ENCODE results near the gene C3orf33. TPM values are rescaled to one million over a fixed set of nuclear protein-coding genes. Genes with fewer than 3 reads are reported as not detected.

C3orf33 gene
- polyA plus RNA-seq, 1 experiment: 2.0 TPM

DNA sequence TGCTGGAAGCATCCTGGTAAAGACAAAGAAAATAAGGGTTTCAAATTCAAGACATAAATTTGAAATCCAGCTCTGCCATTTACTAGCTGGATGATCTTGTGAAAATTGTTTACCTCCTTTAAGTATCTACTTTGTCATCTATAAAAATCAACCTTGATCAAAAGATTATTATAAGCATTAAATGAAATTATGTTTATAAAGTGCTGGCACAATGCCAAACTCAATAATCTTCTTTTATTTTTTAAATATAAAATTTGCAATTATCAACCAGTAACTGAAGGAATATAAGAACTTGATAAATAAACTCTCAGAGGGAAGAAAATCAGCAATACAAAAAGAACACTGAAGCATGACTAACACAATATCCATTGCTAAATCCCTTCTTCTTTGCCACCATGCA lies 25.8 kb downstream of the C3orf33 start:
- Histone ChIP-seq H3K4me3 (ENCODE audit: low read depth, low read length) (no peak overlapping the region), H3K27me3 (ENCODE audit: control insufficient read depth, insufficient read depth, low read length) (no peaks in the 10 kb centered on the region), H3K36me3 (ENCODE audit: control insufficient read depth, insufficient read depth, low read length) (no peaks in the 10 kb centered on the region)
- no peak for DNase-seq (ENCODE audit: low read depth)
- ChIA-PET CTCF (interaction anchor here (1.9 kb wide), 1 partner anchor 26 kb away, joined by 4 read pairs; the partner anchor contains the start of gene C3orf33), POLR2A (no interaction called here)
- TF ChIP-seq, protein P1, sequence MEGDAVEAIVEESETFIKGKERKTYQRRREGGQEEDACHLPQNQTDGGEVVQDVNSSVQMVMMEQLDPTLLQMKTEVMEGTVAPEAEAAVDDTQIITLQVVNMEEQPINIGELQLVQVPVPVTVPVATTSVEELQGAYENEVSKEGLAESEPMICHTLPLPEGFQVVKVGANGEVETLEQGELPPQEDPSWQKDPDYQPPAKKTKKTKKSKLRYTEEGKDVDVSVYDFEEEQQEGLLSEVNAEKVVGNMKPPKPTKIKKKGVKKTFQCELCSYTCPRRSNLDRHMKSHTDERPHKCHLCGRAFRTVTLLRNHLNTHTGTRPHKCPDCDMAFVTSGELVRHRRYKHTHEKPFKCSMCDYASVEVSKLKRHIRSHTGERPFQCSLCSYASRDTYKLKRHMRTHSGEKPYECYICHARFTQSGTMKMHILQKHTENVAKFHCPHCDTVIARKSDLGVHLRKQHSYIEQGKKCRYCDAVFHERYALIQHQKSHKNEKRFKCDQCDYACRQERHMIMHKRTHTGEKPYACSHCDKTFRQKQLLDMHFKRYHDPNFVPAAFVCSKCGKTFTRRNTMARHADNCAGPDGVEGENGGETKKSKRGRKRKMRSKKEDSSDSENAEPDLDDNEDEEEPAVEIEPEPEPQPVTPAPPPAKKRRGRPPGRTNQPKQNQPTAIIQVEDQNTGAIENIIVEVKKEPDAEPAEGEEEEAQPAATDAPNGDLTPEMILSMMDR (IDR thresholded peaks at IDR 0.05; ENCODE audit: insufficient read depth, low read depth, low read length): no peak

DNA sequence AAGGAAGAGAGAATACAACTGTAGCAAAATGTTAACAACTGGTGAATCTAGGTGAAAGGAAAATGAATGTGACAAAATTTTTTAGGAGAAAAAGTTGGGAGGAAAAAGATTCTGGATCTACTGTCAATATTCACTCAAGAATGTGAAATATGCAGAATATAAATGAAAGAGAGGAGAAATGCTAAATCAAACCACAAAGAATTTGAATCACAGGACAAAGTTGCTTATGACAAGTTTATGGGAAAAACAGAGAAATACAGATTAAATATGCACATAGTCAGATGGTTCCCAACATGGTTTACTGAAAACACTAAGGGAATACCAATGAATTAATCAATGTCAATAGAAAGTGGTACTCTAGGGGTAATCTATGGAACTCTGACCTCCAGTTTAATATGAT lies 27.6 kb downstream of the C3orf33 start:
- POLR2A ChIA-PET: no interaction called here
- DNase-seq (ENCODE audit: low read depth): no peak

DNA sequence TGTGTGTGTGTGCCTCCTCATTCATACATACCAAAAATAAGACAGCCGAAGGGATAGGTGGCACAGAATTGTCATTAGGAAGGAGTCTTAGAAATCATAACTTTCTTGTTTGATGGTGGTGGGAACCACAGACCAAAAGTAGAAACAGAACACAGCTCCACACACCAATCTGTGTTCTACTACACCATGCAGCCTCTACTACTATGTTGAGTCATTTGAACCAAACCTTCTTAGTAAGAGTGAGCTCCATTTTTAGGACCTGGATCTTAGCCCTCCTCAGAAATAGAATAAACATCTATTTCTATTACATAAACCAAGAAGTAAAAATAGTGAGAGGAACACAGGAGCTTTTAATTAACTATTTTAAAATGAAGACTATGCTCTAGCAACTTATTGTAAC lies 33.3 kb downstream of the C3orf33 start:
- Histone ChIP-seq H3K4me3 (ENCODE audit: low read depth, low read length) (no peak overlapping the region), H3K36me3 (ENCODE audit: control insufficient read depth, insufficient read depth, low read length) (no peaks in the 10 kb centered on the region), H3K27me3 (ENCODE audit: control insufficient read depth, insufficient read depth, low read length) (no peaks in the 10 kb centered on the region)
- POLR2A ChIA-PET: no interaction called here
- DNase-seq (ENCODE audit: low read depth): no peak
- TF ChIP-seq, protein P1 (IDR thresholded peaks at IDR 0.05; ENCODE audit: insufficient read depth, low read depth, low read length): no peak
- CTCF ChIA-PET: no interaction called here

More for the DNA sequence above, 27.6 kb downstream of the C3orf33 start:
- Histone ChIP-seq H3K27me3 (ENCODE audit: control insufficient read depth, insufficient read depth, low read length) (no peaks in the 10 kb centered on the region), H3K4me3 (ENCODE audit: low read depth, low read length) (no peak overlapping the region), H3K36me3 (ENCODE audit: control insufficient read depth, insufficient read depth, low read length) (no peaks in the 10 kb centered on the region)
- CTCF ChIA-PET: interaction anchor here (0.6 kb wide), 1 partner anchor 27 kb away, joined by 3 read pairs; the partner anchor contains the start of gene C3orf33
- TF ChIP-seq, protein P1 (IDR thresholded peaks at IDR 0.05; ENCODE audit: insufficient read depth, low read depth, low read length): no peak

DNA sequence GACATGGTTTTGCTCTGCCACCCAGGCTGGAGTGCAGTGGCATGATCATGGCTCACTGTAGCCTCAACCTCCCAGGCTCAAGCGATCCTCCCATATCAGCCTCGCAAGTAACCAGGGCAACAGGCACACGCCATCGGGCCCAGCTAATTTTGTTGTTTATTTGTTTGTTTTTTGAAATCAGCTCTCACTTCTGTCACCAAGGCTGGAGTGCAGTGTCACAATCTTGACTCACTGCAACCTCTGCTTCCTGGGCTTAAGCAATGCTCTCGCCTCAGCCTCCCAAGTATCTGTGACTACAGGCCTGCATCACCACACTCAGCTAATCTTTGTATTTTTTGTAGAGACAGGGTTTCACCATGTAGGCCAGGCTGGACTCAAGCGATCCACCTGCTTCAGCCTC lies 35.0 kb downstream of the C3orf33 start:
- no peak overlapping the region for H3K4me3 ChIP-seq (ENCODE audit: low read depth, low read length)
- no peaks in the 10 kb centered on the region for H3K27me3 ChIP-seq (ENCODE audit: control insufficient read depth, insufficient read depth, low read length)
- no peaks in the 10 kb centered on the region for H3K36me3 ChIP-seq (ENCODE audit: control insufficient read depth, insufficient read depth, low read length)
- TF ChIP-seq, protein P1 (IDR thresholded peaks at IDR 0.05; ENCODE audit: insufficient read depth, low read depth, low read length): no peak
- ChIA-PET CTCF (no interaction called here), POLR2A (no interaction called here)
- DNase-seq (ENCODE audit: low read depth): no peak

DNA sequence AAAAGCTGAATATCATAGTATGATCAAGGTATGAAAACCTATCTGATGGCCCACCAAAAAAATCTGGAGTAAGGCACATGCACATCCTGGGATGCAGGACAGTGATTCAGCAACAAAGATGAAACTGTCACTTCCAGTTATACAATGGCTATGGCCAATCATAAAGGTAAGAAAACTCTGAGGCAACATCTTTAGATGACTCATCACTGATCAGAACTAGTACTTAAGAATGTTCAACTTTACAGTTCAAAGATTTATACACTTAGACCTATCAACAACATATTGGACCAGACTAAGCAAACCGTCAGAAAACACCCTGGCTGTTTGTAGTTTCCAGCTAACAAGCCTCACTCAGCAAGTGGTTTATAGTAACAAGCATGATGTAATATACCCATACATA lies 39.9 kb downstream of the C3orf33 start:
- TF ChIP-seq, protein P1 (IDR thresholded peaks at IDR 0.05; ENCODE audit: insufficient read depth, low read depth, low read length): no peak
- no peak for DNase-seq (ENCODE audit: low read depth)
- H3K36me3 ChIP-seq (ENCODE audit: control insufficient read depth, insufficient read depth, low read length): no peaks in the 10 kb centered on the region
- POLR2A ChIA-PET: interaction anchor here (0.6 kb wide), 1 partner anchor 14 kb away, joined by 4 read pairs; no protein-coding TSS in a partner anchor
- no peaks in the 10 kb centered on the region for H3K27me3 ChIP-seq (ENCODE audit: control insufficient read depth, insufficient read depth, low read length)
- CTCF ChIA-PET: interaction anchor here (0.9 to 2.9 kb wide), 2 partner anchors 11 to 40 kb away, joined by 3 to 10 read pairs; partner anchors contain the start of gene C3orf33
- no peak overlapping the region for H3K4me3 ChIP-seq (ENCODE audit: low read depth, low read length)
